Mucosa of descending colon (tissue), 3 donors: ENCODE data around the gene CCDC158. TPM values are rescaled to one million over a fixed set of nuclear protein-coding genes. Genes with fewer than 3 reads are reported as not detected.

Experiments used
- ATAC-seq: fragments of 200-7000 bp; cut with Tn5 transposase; one replicate; pipeline ENCODE4 v1.9.1; 2020; ENCODE audit warnings: mild to moderate bottlenecking, moderate library complexity
- DNase-seq, 3 donors: peaks; one replicate each; pipeline ENCODE4 v3.0.0-alpha.2; 2020
- H3K36me3 ChIP-seq: fragments of 200-600 bp; one replicate; pipeline ENCODE4 v1.8.0; 2021; ENCODE audit warnings: low read depth, mild to moderate bottlenecking
- H3K4me1 ChIP-seq: fragments of 200-600 bp; one replicate; pipeline ENCODE4 v1.8.0; 2021; ENCODE audit warnings: low read depth, mild to moderate bottlenecking
- H3K4me3 ChIP-seq: fragments of 200-600 bp; one replicate; pipeline ENCODE4 v1.8.0; 2021; ENCODE audit warnings: mild to moderate bottlenecking
- H3K9me3 ChIP-seq: fragments of 200-600 bp; one replicate; pipeline ENCODE4 v1.8.0; 2021; ENCODE audit warnings: mild to moderate bottlenecking
- CTCF ChIP-seq: fragments of 200-600 bp; IDR thresholded peaks from one replicate; pipeline ENCODE4 v1.8.0; 2022; ENCODE audit warnings: antibody characterized with exemption, mild to moderate bottlenecking
- intact Hi-C, 2 donors: fragments of 100-400 bp; cut with DNase I in 1 of 2; cut with micrococcal nuclease in 1 of 2; formaldehyde crosslinking; loops; one replicate each; pipeline versions ENCODE4 v1.11.0 to v1.11.1; 2022; cut with DNase I, micrococcal nuclease
- total RNA-seq, 3 donors: library from RNA; stranded (reverse); fragmentation: NEBNext Ultra II Directional in 2 of 3; extraction: Animal tissue kit (Norgen Biotek cat#: 25700) in 2 of 3; gene quantifications; one replicate each; pipeline versions ENCODE4 v1.2.1 to v1.2.4, GENCODE V29; 2021 to 2023
- donor health status: DM: no; HTN: no; CAD: no; lungs with moderate emphysema.
- donor health status: DM: no; HTN: no; CAD: no.
- donor health status: DM: no; HTN: yes; CAD: no.

CCDC158 gene
- total RNA-seq, 3 donors from 2014 or later: 0.82 TPM; not detected in 2

GRCh38 chr4:76406081-76406480, 14.9 kb downstream of the CCDC158 start:
- ATAC-seq (no peak), DNase-seq (no peak)
- no peak overlapping the region for H3K4me3 ChIP-seq

GRCh38 chr4:76401654-76402053, 19.3 kb downstream of the CCDC158 start:
- H3K36me3 ChIP-seq: no peaks in the 10 kb centered on the region
- ATAC-seq (no peak), DNase-seq (no peak)
- no peaks in the 10 kb centered on the region for H3K9me3 ChIP-seq
- no peak for TF ChIP-seq CTCF
- no peak overlapping the region for H3K4me3 ChIP-seq
- H3K4me1 ChIP-seq: no peaks in the 10 kb centered on the region
- intact Hi-C loops: no loop called here

More at GRCh38 chr4:76406081-76406480, 14.9 kb downstream of the CCDC158 start:
- Histone ChIP-seq H3K9me3 (no peaks in the 10 kb centered on the region), H3K36me3 (no peaks in the 10 kb centered on the region), H3K4me1 (no peaks in the 10 kb centered on the region)
- TF ChIP-seq CTCF: no peak
- intact Hi-C loops: no loop called here

GRCh38 chr4:76388160-76388908, 32.6 kb downstream of the CCDC158 start:
- DNase-seq (no peak), ATAC-seq (no peak)
- intact Hi-C loops: no loop called here
- H3K9me3 ChIP-seq: no peaks in the 10 kb centered on the region
- no peak overlapping the region for H3K4me3 ChIP-seq
- no peaks in the 10 kb centered on the region for H3K4me1 ChIP-seq
- H3K36me3 ChIP-seq: no peaks in the 10 kb centered on the region
- no peak for TF ChIP-seq CTCF

GRCh38 chr4:76386566-76387305, 34.2 kb downstream of the CCDC158 start:
- ATAC-seq (no peak), DNase-seq (no peak)
- H3K36me3 ChIP-seq: no peaks in the 10 kb centered on the region
- TF ChIP-seq CTCF: no peak
- no peak overlapping the region for H3K4me3 ChIP-seq
- no peaks in the 10 kb centered on the region for H3K9me3 ChIP-seq
- H3K4me1 ChIP-seq: no peaks in the 10 kb centered on the region
- intact Hi-C loops: no loop called here

- H3K36me3 ChIP-seq: no peaks in the 10 kb centered on the region
- DNase-seq (no peak), ATAC-seq (no peak)
- no peak overlapping the region for H3K4me3 ChIP-seq
- H3K9me3 ChIP-seq: no peaks in the 10 kb centered on the region
- no peaks in the 10 kb centered on the region for H3K4me1 ChIP-seq
- intact Hi-C loops: no loop called here
- TF ChIP-seq CTCF: no peak
Measured at GRCh38 chr4:76385974-76386373, 35.0 kb downstream of the CCDC158 start.
